ENCODE measurements around the gene TNFRSF21.

DNA sequence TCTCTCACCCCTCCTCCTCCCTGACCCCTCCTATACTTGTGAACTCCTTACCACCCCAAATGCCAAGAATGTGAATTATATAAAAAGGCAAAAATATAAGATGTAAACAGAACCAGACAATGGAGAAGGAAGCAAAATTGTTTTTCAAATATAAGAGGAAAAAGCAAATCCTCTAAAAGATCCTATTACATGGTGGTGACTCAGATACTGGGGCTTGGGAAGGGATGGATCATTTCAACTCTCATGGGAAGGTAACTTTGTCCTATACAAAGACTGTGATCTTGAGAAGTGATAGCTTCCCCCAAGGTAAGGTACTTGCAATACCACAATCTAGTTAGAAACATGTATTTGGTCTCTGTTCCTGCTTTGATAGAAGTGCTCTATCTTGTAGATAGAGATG, 24.6 kb upstream of the TNFRSF21 start:
- TF ChIP-seq EZH2phosphoT487 (IDR thresholded peaks at IDR 0.05; ENCODE audit: borderline replicate concordance, low read length) (no peak), EZH2 (IDR thresholded peaks at IDR 0.05; ENCODE audit: low read length, unreplicated experiment) (no peak)
- TF ChIP-seq, protein P1, sequence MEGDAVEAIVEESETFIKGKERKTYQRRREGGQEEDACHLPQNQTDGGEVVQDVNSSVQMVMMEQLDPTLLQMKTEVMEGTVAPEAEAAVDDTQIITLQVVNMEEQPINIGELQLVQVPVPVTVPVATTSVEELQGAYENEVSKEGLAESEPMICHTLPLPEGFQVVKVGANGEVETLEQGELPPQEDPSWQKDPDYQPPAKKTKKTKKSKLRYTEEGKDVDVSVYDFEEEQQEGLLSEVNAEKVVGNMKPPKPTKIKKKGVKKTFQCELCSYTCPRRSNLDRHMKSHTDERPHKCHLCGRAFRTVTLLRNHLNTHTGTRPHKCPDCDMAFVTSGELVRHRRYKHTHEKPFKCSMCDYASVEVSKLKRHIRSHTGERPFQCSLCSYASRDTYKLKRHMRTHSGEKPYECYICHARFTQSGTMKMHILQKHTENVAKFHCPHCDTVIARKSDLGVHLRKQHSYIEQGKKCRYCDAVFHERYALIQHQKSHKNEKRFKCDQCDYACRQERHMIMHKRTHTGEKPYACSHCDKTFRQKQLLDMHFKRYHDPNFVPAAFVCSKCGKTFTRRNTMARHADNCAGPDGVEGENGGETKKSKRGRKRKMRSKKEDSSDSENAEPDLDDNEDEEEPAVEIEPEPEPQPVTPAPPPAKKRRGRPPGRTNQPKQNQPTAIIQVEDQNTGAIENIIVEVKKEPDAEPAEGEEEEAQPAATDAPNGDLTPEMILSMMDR (conservative IDR thresholded peaks at IDR 0.05; ENCODE audit: low read depth, low read length) = no peak
